ENCODE results near the gene C4orf51. TPM values are rescaled to one million over a fixed set of nuclear protein-coding genes. Genes with fewer than 3 reads are reported as not detected.

C4orf51 gene
- total RNA-seq, 1 experiment from 2014 or later = not detected

- Histone ChIP-seq H3K36me3 (ENCODE audit: insufficient read depth, low read length, poor library complexity, severe bottlenecking) (no peaks in the 10 kb centered on the region), H3K4me1 (ENCODE audit: insufficient read depth, low read length, poor library complexity, severe bottlenecking) (no peaks in the 10 kb centered on the region), H3K9me3 (ENCODE audit: low read depth, low read length, poor library complexity, severe bottlenecking) (no peaks in the 10 kb centered on the region), H3K4me3 (ENCODE audit: low read depth, low read length, poor library complexity, severe bottlenecking) (no peak overlapping the region), H3K27me3 (replicated peaks; ENCODE audit: insufficient read depth, low read depth, low read length, poor library complexity) (no peaks in the 10 kb centered on the region), H3K27ac (ENCODE audit: low read depth, low read length, poor library complexity, severe bottlenecking) (no peak overlapping the region)
- ChIA-PET CTCF (no interaction called here), POLR2A (ENCODE audit: low non-redundant PET) (no interaction called here)
- TF ChIP-seq EZH2 (IDR thresholded peaks at IDR 0.05; ENCODE audit: borderline replicate concordance, low read depth, low read length, poor library complexity, severe bottlenecking) = no peak
- no peak for TF ChIP-seq CTCF (conservative IDR thresholded peaks at IDR 0.05; ENCODE audit: low read depth, low read length)
- intact Hi-C loops (cut with micrococcal nuclease; ENCODE audit: unreplicated experiment) = no loop called here
- no TSS peak for BruUV-seq (replicated peaks)
- no peak for DNase-seq (ENCODE audit: low spot score)
Measured at GRCh38 chr4:145656156-145656555, 23.8 kb upstream of the C4orf51 start.

- no peak for DNase-seq (ENCODE audit: low spot score)
- no peak overlapping the region for H3K4me3 ChIP-seq (ENCODE audit: low read depth, low read length, poor library complexity, severe bottlenecking)
- H3K36me3 ChIP-seq (ENCODE audit: insufficient read depth, low read length, poor library complexity, severe bottlenecking) = no peaks in the 10 kb centered on the region
- H3K9me3 ChIP-seq (ENCODE audit: low read depth, low read length, poor library complexity, severe bottlenecking) = no peaks in the 10 kb centered on the region
- ChIA-PET POLR2A (ENCODE audit: low non-redundant PET) (no interaction called here), CTCF (no interaction called here)
- BruUV-seq (replicated peaks) = no TSS peak
- no peak overlapping the region for H3K27ac ChIP-seq (ENCODE audit: low read depth, low read length, poor library complexity, severe bottlenecking)
- TF ChIP-seq EZH2 (IDR thresholded peaks at IDR 0.05; ENCODE audit: borderline replicate concordance, low read depth, low read length, poor library complexity, severe bottlenecking) (no peak), CTCF (conservative IDR thresholded peaks at IDR 0.05; ENCODE audit: low read depth, low read length) (no peak)
- no peaks in the 10 kb centered on the region for H3K27me3 ChIP-seq (replicated peaks; ENCODE audit: insufficient read depth, low read depth, low read length, poor library complexity)
- intact Hi-C loops (cut with micrococcal nuclease; ENCODE audit: unreplicated experiment) = no loop called here
- no peaks in the 10 kb centered on the region for H3K4me1 ChIP-seq (ENCODE audit: insufficient read depth, low read length, poor library complexity, severe bottlenecking)
Measured at GRCh38 chr4:145660064-145660463, 19.9 kb upstream of the C4orf51 start.

DNA sequence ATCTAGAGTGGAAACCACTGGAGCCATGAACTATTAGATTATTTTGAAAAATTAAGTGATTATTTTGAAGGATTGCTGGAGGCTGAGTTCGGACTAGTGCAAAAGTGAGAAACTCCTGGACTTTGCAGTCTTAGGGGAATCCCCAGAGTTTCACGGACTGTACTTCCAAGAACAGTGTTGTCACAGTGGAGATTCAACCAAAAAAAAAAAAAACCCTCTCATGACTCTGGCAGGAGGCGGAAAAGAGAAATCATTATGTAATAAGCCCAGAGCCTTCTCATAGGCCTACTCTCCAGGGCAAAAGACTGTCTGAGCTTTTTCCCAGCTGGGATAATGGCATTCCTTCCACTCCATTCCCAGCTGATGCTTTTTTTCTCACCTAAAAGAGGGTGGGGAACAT, 16.8 kb upstream of the C4orf51 start:
- intact Hi-C loops (cut with micrococcal nuclease; ENCODE audit: unreplicated experiment) = no loop called here
- Histone ChIP-seq H3K27ac (ENCODE audit: low read depth, low read length, poor library complexity, severe bottlenecking) (no peak overlapping the region), H3K4me1 (ENCODE audit: insufficient read depth, low read length, poor library complexity, severe bottlenecking) (no peaks in the 10 kb centered on the region), H3K27me3 (replicated peaks; ENCODE audit: insufficient read depth, low read depth, low read length, poor library complexity) (no peaks in the 10 kb centered on the region), H3K9me3 (ENCODE audit: low read depth, low read length, poor library complexity, severe bottlenecking) (no peaks in the 10 kb centered on the region), H3K36me3 (ENCODE audit: insufficient read depth, low read length, poor library complexity, severe bottlenecking) (no peaks in the 10 kb centered on the region), H3K4me3 (ENCODE audit: low read depth, low read length, poor library complexity, severe bottlenecking) (no peak overlapping the region)
- no peak for DNase-seq (ENCODE audit: low spot score)
- CTCF ChIA-PET = no interaction called here
- no peak for TF ChIP-seq EZH2 (IDR thresholded peaks at IDR 0.05; ENCODE audit: borderline replicate concordance, low read depth, low read length, poor library complexity, severe bottlenecking)
- no peak for TF ChIP-seq CTCF (conservative IDR thresholded peaks at IDR 0.05; ENCODE audit: low read depth, low read length)
- POLR2A ChIA-PET (ENCODE audit: low non-redundant PET) = no interaction called here
- no TSS peak for BruUV-seq (replicated peaks)
